ENCODE measurements around the gene SVOPL.

GRCh38 chr7:138661069-138661635 is 40.0 kb downstream of the SVOPL start:
- TF ChIP-seq, protein P1, sequence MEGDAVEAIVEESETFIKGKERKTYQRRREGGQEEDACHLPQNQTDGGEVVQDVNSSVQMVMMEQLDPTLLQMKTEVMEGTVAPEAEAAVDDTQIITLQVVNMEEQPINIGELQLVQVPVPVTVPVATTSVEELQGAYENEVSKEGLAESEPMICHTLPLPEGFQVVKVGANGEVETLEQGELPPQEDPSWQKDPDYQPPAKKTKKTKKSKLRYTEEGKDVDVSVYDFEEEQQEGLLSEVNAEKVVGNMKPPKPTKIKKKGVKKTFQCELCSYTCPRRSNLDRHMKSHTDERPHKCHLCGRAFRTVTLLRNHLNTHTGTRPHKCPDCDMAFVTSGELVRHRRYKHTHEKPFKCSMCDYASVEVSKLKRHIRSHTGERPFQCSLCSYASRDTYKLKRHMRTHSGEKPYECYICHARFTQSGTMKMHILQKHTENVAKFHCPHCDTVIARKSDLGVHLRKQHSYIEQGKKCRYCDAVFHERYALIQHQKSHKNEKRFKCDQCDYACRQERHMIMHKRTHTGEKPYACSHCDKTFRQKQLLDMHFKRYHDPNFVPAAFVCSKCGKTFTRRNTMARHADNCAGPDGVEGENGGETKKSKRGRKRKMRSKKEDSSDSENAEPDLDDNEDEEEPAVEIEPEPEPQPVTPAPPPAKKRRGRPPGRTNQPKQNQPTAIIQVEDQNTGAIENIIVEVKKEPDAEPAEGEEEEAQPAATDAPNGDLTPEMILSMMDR (IDR thresholded peaks at IDR 0.05) = no peak
- no peak for TF ChIP-seq EZH2 (IDR thresholded peaks at IDR 0.05; ENCODE audit: borderline replicate concordance, insufficient read depth, low read depth, low read length, poor library complexity, severe bottlenecking)
